Karpas-422 (cell line): Measurements from ENCODE around the gene ACSM6. TPM values are rescaled to one million over a fixed set of nuclear protein-coding genes. Genes with fewer than 3 reads are reported as not detected.

Source experiments
- DNase-seq: peaks from one replicate; pipeline ENCODE4 v3.0.0-alpha.2; 2015
- H2AFZ ChIP-seq: fragments of 200-600 bp; sonication (generic); 2 replicates; pipeline ENCODE4 v1.6.1; 2014; ENCODE audit warnings: antibody characterized with exemption, low read length, mixed read lengths
- H3K27ac ChIP-seq: fragments of 200-600 bp; sonication (generic); 2 replicates; pipeline ENCODE4 v1.5.1; 2014; ENCODE audit warnings: mild to moderate bottlenecking, low read length, moderate library complexity
- H3K27me3 ChIP-seq: fragments of 200-600 bp; sonication (generic); 2 replicates; pipeline ENCODE4 v1.6.1; 2014; ENCODE audit warnings: low read length, mixed read lengths
- H3K36me3 ChIP-seq: fragments of 200-600 bp; sonication (generic); 2 replicates; pipeline ENCODE4 v1.6.1; 2014; ENCODE audit warnings: low read length, mixed read lengths; ENCODE audit not compliant: insufficient read depth
- H3K4me1 ChIP-seq: fragments of 200-600 bp; sonication (generic); 2 replicates; pipeline ENCODE4 v1.6.1; 2014; ENCODE audit warnings: mild to moderate bottlenecking, low read length, mixed read lengths
- H3K4me2 ChIP-seq: fragments of 200-600 bp; sonication (generic); 2 replicates; pipeline ENCODE4 v1.6.1; 2014; ENCODE audit warnings: low read length, low read depth, mild to moderate bottlenecking; ENCODE audit not compliant: poor library complexity, severe bottlenecking
- H3K4me3 ChIP-seq: fragments of 200-600 bp; sonication (generic); 2 replicates; pipeline ENCODE4 v1.5.1; 2014; ENCODE audit warnings: mild to moderate bottlenecking, antibody characterized with exemption, low read length, mixed read lengths
- H3K79me2 ChIP-seq: fragments of 200-600 bp; sonication (generic); 2 replicates; pipeline ENCODE4 v1.6.1; 2014; ENCODE audit warnings: mild to moderate bottlenecking, low read length, mixed read lengths
- H3K9ac ChIP-seq: fragments of 200-600 bp; sonication (generic); 2 replicates; pipeline ENCODE4 v1.6.0; 2014; ENCODE audit warnings: low read length
- H3K9me2 ChIP-seq: fragments of 200-600 bp; sonication (generic), shearing (Covaris generic); replicated peaks from 2 replicates; pipeline ENCODE4 v1.6.0; 2014; ENCODE audit warnings: mild to moderate bottlenecking, low read length, moderate library complexity; ENCODE audit not compliant: insufficient read depth
- H3K9me3 ChIP-seq: fragments of 300-700, 200-600 bp; sonication (generic); 2 replicates; pipeline ENCODE4 v1.6.1; 2014; ENCODE audit warnings: low read length, mixed read lengths
- H4K20me1 ChIP-seq: fragments of 200-600 bp; sonication (generic); 2 replicates; pipeline ENCODE4 v1.6.1; 2014; ENCODE audit warnings: mild to moderate bottlenecking, antibody characterized with exemption, low read length, low read depth; ENCODE audit not compliant: insufficient read depth
- small RNA-seq: library from RNA; depleted of rRNA; stranded (forward); fragments of <200 nt; gene quantifications from one replicate; pipeline ENCODE3, GENCODE V24; 2014
- total RNA-seq: library from RNA; depleted of rRNA; stranded (reverse); fragments of >200 nt; shearing (Covaris generic); gene quantifications from 2 replicates; pipeline ENCODE4 v1.2.3, GENCODE V29; 2014; ENCODE audit warnings: low replicate concordance; rRNA removed

ACSM6 gene
- total RNA-seq, 1 experiment from 2014 or later = not detected

- no peak overlapping the region for H3K4me2 ChIP-seq
Observed at GRCh38 chr10:95276367-95277200, 82.5 kb downstream of the ACSM6 start.

GRCh38 chr10:95277201-95277570, 83.1 kb downstream of the ACSM6 start:
- Histone ChIP-seq H3K27ac (no peak overlapping the region), H3K9me2 (no peaks in the 10 kb centered on the region), H3K4me2 (no peak overlapping the region), H3K4me3 (no peak overlapping the region), H3K36me3 (no peaks in the 10 kb centered on the region), H3K9ac (no peak overlapping the region), H3K79me2 (no peaks in the 10 kb centered on the region), H3K9me3 (no peaks in the 10 kb centered on the region), H4K20me1 (no peaks in the 10 kb centered on the region), H3K27me3 (no peaks in the 10 kb centered on the region), H2AFZ (no peak overlapping the region), H3K4me1 (no peaks in the 10 kb centered on the region)
- no peak for DNase-seq

More at GRCh38 chr10:95276367-95277200, 82.5 kb downstream of the ACSM6 start:
- no peaks in the 10 kb centered on the region for H3K79me2 ChIP-seq
- no peaks in the 10 kb centered on the region for H3K9me2 ChIP-seq
- H4K20me1 ChIP-seq = no peaks in the 10 kb centered on the region
- no peak for DNase-seq
- no peak overlapping the region for H2AFZ ChIP-seq
- no peak overlapping the region for H3K9ac ChIP-seq
- no peak overlapping the region for H3K4me3 ChIP-seq
- no peaks in the 10 kb centered on the region for H3K27me3 ChIP-seq
- no peaks in the 10 kb centered on the region for H3K9me3 ChIP-seq
- H3K4me1 ChIP-seq = no peaks in the 10 kb centered on the region
- no peaks in the 10 kb centered on the region for H3K36me3 ChIP-seq
- no peak overlapping the region for H3K27ac ChIP-seq

- Histone ChIP-seq H3K79me2 (no peaks in the 10 kb centered on the region), H3K4me2 (no peak overlapping the region), H3K4me3 (no peak overlapping the region), H3K36me3 (no peaks in the 10 kb centered on the region), H3K9me2 (no peaks in the 10 kb centered on the region), H3K9me3 (no peaks in the 10 kb centered on the region), H3K27me3 (no peaks in the 10 kb centered on the region), H3K4me1 (no peaks in the 10 kb centered on the region), H2AFZ (no peak overlapping the region), H4K20me1 (no peaks in the 10 kb centered on the region), H3K27ac (no peak overlapping the region), H3K9ac (no peak overlapping the region)
- DNase-seq = no peak
Observed at GRCh38 chr10:95277614-95278013, 83.6 kb downstream of the ACSM6 start.

Small RNA genes within 50 kb of the gene (small RNA-seq; reads per million reads assigned to genes)
- not detected for gene AL157834.3

Other genes starting within 250 kb of the ACSM6 start
- gene CYP2C8, start 124.7 kb upstream of the ACSM6 start, total RNA-seq = not detected in 2 replicates
- gene PDLIM1, start 96.8 kb downstream of the ACSM6 start, total RNA-seq = 0.22 and 0.54 TPM in 2 replicates